CD4-positive, alpha-beta T cell treated with Interleukin-12 subunit alpha and Interleukin-12 subunit beta, for 1 hour (primary cell): Measurements from ENCODE around the gene GOLGA8O.
"Not testable (repeated sequence)": the region's sequence is repeated elsewhere in the genome, so short reads cannot be mapped to it uniquely, and the experiment has no call there.

ENCODE experiments used
- DNase-seq: peaks from one replicate; pipeline ENCODE4 v3.0.0-alpha.2; 2020

Gene GOLGA8O, protein sequence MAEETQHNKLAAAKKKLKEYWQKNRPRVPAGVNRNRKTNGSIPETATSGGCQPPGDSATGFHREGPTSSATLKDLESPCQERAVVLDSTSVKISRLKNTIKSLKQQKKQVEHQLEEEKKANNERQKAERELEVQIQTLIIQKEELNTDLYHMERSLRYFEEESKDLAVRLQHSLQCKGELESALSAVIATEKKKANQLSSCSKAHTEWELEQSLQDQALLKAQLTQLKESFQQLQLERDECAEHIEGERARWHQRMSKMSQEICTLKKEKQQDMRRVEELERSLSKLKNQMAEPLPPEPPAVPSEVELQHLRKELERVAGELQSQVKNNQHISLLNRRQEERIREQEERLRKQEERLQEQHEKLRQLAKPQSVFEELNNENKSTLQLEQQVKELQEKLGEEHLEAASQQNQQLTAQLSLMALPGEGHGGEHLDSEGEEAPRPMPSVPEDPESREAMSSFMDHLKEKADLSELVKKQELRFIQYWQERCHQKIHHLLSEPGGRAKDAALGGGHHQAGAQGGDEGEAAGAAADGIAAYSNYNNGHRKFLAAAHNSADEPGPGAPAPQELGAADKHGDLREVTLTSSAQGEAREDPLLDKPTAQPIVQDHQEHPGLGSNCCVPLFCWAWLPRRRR

DNA sequence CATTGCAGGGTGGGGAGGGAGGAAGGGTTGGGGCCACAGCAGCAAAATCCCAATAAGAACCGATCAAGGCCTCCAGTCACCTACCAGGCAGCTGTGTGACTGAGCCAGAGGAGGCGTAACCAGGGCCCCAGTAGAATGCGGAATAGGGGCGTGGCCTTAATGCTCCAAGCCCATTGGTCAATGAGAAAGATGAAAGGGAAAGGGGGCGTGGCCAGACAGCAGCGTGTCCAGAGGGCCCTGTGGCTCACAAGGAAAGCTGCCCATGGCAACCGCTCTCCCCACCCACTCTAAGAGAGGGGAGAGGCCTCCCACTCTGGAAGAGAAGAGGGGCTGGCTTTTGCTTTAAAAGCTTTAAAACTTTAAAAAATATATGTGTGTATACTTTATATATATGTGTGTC, at the start of gene GOLGA8O:
TSS of gene GOLGA8O (minus strand) at position 101 of the 400 bp plus-strand sequence. CDS start at position 3, 98 bp downstream.
- not testable (repeated sequence) for DNase-seq

DNA sequence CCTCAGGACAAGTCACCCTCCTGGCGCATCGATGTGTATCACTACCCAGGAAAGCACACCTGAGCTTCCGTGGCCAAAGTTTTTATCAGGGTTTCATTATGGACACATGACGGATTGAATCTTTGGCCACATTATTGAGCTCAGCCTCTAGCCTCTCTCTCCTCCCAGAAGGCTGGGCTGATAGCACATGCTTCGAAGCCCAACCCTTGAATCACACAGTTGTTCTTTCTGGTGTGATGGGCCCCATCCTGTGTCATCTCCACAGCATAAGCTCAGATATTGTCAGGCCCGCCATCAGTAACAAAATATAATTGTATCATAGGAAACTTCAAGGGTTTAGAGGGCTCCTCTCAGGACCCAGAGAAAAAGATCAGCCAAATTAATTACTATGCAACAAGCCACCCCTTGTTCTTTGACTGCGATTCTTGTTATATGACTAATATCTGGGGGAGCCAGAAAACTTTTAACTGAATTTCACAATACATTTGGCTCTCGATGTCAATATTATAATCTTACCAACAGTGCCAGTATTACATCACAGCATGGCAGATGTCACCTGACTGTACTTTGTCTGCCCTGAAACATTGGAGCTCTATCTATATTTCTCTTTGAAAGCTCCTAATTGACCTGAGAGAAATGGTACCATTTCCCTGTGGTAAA, 48.8 kb upstream of the GOLGA8O start:
- not testable (repeated sequence) for DNase-seq

DNA sequence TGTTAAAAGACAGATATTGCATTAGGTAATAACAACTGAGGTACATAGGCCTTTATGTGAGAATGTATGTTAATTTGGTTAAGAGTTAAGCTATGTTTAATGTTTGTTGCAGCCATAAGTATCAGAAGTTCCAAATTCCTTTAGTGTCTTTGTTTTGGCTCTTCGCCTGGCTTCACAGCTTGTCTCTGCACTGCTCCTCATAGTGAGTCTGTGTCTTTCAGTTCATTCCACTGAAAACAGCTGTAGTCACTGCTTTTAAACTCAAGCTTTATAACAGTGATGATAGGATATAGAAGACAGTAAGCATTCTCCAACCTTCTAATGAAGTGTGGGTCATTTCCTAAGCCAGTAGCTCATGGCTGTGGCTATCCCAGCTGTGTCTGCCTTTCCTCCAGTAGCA, 47.5 kb upstream of the GOLGA8O start:
- DNase-seq: not testable (repeated sequence)

DNA sequence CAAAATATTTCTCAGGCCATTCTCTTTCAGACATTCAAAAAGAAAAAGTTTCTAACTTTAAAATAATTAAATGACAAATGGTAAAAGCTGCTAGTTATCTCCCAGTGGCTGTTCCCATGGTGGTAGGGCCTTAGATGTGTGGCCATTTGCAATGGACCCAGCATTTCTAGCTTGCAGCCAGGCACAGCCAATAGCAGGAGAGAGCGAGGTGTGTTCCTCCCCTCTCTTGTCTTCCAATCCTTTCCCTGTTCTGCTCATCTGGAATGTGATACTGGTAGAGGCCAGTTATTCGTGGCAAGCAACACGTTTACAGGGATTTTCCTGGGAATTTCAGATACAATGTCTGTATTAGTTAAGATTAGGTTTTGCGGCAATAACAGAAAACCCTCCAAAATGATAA, 37.3 kb upstream of the GOLGA8O start:
- not testable (repeated sequence) for DNase-seq

DNA sequence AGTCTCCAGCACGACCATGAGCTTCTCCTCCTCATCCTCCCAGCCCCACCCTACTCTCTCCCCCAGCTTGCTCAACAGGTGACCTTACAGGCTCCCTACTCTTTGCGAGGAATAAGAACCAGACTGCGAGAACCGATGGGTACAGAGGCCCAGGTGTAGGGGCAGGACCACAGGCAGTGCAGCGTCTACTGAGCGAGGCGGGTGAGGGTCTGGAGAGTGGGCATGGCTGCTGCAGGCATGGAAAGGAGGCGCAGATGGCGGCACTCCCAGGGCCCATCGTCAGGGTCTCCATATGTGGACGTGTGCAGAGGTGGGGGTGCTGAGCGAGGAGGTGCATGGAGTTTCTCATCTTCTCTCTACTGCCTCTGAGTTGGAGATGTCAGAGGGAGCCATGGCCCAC, 31.0 kb upstream of the GOLGA8O start:
- DNase-seq: not testable (repeated sequence)

DNA sequence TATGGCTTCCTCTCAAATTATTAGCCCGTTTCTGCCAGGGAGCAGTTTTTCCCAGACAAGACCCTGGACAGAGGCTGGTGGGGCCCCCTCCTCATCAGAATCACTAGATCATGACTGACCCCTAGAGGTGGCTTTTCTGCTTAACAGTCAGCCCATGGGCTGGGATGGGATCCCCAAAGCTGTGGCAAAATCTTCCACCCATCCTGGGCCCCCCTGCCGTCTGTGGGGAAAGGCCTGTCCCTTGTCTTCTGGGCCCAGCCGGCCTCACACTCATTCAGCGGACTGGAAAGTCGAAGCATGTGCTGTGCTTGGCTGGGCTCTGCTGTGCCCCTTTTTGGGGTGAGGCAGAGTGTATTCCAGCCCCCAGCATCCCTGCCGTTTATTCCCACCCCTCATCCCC, 27.9 kb upstream of the GOLGA8O start:
- DNase-seq: not testable (repeated sequence)

DNA sequence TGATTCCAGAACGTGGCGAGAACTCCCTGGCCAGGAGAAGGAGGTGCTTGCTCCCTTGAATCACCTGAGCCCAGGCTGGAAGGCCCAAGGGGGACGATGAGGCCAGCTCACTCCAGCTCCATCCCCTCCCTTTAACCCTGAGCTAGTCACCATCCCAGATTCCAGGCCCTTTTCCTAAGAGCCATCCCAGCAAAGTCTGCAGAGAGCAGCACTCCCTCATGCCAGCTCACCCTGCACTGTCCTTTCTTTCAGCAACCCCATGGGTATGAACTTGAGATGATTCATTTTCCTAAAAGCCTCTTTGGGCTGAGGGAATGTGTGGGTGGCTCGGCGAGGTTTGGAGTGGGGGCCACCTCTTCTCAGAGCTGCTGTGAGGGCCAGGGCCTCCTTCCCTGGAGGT, 26.2 kb upstream of the GOLGA8O start:
- not testable (repeated sequence) for DNase-seq

DNA sequence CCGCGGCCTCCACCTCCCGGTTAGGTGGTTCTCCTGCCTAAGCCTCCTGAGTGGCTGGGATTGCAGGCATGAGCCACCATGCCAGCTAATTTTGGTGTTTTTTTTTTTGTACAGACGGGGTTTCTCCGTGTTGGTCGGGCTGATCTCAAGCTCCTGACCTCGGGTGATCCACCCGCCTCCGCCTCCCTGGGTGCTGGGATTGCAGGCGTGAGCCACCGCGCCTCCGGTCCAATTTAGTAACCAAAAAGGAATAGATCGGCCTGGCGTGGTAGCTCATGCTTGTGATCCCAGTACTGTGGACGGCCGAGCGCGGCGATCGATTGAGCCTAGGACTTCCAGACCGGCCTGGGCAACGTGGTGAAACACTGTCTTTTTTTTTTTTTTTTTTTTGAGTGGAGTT, 12.6 kb upstream of the GOLGA8O start:
- DNase-seq: not testable (repeated sequence)

DNA sequence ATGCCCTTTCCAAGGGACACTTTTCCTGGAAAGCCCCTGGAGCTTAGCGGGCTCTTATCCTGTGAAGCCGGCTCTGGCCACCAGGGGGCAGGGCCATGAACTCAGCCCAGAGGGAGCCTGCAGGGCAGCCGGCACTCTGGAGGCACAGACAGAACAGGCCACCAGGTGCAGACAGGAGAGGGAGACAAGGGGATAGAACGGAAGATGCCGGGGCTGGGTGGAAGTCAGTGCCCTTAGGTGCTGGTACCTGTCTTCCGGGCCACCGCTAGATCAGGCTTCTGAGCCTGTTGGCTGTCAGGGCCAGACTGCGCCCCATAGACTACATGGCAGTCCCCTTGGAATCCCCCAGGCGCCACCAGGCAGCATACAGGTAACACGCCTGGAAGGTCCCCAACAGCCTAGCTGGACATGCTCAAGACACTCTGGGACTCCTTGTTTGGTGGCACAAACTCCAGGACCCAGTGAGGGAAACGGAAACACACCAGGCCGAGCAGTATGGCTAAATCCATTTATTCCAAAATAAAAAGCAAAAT, 14.9 kb downstream of the GOLGA8O start:
- not testable (repeated sequence) for DNase-seq

DNA sequence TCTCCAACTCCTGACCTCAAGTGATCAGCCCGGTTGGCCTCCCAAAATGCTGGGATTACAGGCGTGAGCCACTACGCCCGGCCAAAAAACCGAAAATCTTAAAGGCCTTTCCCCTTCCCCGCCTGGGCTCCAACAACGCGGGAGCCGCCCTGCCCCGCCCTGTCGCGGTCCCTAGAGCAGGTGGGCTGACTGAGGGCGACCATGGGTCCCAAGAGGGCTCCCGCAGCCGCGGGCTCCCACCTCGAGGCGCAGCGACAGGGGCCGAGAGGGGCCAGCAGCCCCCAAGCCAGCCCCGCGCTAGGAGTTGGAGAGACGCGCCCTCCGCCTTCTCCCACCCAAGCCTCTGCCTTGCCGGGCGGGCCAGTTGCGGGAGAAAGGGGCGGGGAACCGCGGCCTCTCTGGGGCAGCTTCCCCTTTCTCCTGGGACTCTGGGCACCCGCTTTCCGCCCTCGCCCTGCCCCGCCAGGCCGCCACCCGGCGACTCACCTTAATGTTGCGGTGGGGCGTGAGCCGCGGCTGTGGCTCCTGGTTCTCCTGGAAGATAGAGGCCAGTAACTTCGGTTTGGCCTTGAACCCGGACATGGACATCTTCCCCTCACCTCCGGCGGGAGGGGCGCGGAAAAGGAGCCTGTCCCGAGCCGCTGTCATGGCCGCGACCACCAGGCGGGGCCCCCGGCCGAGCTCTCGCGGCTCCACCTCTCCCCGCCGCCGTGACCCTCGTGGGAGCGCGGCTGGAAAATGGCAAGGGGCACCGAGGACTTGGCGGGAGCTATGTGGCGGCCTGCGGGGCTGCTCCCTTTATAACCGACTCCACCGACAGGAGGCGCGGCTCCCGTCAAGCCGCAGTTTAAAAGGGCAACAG, 21.1 kb downstream of the GOLGA8O start:
- DNase-seq: not testable (repeated sequence)

DNA sequence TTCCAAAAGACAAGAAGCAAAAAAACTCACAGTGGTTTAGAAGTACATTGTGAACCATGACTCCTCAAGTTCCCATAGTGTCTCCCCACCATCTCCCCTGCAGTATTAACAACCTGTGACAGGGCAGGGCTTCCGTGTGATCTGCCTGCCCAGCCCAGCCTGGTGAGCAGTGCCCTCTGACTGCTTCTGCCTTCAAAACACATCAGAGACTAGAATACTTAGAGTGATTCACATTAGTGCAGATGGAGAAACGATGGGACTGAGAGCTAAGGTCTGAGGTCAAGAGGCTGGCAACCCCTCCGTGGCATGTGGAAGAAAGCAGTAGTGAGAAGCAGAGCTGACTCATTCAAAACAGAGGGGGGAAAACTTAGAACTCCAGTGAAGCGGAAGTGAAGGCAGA, 27.8 kb downstream of the GOLGA8O start:
- DNase-seq: not testable (repeated sequence)

DNA sequence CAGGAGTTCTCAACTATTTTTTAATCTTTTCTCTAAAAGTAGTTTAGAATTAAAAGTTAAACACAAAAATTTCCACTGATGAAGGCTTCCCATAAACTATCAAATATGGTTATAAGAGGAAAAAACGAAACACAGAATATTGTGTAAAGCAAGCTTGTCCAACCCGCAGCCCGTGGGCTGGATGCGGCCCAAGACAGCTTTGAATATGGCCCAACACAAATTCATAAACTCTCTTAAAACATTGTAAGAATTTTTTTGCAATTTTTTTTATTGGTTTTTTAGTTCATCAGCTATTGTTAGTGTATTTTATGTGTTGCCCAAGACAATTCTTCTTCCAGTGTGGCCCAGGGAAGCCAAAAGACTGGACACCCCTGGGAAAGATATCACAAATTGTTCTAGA, 28.9 kb downstream of the GOLGA8O start:
- DNase-seq: not testable (repeated sequence)

DNA sequence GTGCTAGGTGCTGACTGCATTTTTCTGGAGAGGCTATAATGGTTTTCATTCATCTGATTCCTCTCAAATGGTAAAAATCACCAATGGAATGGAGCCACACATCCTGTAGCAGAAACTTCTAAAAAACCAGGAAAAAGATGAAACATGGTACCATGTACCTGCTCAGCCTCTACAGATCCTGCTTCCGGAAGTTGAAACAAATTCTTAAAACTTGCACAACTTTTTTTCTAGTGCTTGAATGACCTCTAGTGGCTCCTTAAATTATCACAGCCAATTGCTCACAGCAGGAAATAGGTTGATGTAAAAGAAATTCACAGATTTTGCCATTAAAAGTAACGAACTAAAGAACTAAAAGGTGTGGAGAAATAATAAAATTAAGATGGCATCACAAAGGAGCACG, 47.5 kb downstream of the GOLGA8O start:
- DNase-seq: peak; percentile 36

DNA sequence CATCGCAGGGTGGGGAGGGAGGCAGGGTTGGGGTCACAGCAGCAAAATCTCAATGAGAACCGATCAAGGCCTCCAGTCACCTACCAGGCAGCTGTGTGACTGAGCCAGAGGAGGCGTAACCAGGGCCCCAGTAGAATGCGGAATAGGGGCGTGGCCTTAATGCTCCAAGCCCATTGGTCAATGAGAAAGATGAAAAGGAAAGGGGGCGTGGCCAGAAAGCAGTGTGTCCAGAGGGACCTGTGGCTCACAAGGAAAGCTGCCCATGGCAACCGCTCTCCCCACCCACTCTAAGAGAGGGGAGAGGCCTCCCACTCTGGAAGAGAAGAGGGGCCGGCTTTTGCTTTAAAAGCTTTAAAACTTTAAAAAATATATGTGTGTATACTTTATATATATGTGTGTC, 52.2 kb downstream of the GOLGA8O start, which contains the start of gene GOLGA8K:
TSS of gene GOLGA8K (minus strand) at position 101 of the 400 bp plus-strand sequence. CDS start at position 3, 98 bp downstream.
- DNase-seq: not testable (repeated sequence)

DNA sequence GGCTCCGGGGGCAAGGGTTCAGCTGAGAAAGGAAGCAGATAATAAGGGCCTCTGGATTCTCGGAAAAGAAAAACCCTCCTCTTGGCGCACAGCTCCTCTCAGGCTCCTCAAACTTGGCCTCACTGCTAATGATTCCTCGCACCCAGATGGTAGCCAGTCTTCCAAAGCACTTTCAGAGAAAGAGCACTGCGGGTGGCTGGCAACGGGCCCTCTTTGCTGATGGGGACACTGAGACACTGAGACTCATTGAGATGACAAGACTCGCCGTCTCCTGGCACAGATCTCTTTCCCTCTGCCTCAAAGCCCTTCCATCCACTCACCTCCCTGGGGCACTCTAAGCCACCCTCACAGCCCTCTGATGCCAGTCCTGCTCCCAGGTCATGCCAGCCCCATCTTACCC, 58.9 kb downstream of the GOLGA8O start:
- DNase-seq: not testable (repeated sequence)
